Sigmoid colon (tissue), 7 donors: ENCODE measurements around the gene MSN. TPM values are rescaled to one million over a fixed set of nuclear protein-coding genes. Genes with fewer than 3 reads are reported as not detected.
A peak's percentile ranks its signal among the peaks of the same experiment; 100 is the strongest.

Experiments
- DNase-seq: peaks from one replicate; pipeline ENCODE4 v3.0.0-alpha.2; 2019
- H3K27ac ChIP-seq, 4 donors: fragments of 200-600 bp; sonication (generic); one replicate each; pipeline ENCODE4 v1.5.1; 2016 to 2019; ENCODE audit warnings: mild to moderate bottlenecking in 1 of 4
- H3K27me3 ChIP-seq, 3 donors: fragments of 200-600 bp; sonication (generic); one replicate each; pipeline ENCODE4 v1.5.1; 2019; ENCODE audit warnings: mild to moderate bottlenecking in 1 of 3
- H3K36me3 ChIP-seq, 4 donors: fragments of 200-600 bp; sonication (generic); one replicate each; pipeline ENCODE4 v1.5.1; 2016 to 2019
- H3K4me1 ChIP-seq, 4 donors: fragments of 200-600 bp; sonication (generic); one replicate each; pipeline ENCODE4 v1.5.1; 2017 to 2019
- H3K4me3 ChIP-seq, 4 donors: fragments of 200-600 bp; sonication (generic); one replicate each; pipeline ENCODE4 v1.5.1; 2017 to 2019; ENCODE audit warnings: mild to moderate bottlenecking in 2 of 4, moderate library complexity in 1 of 4
- H3K9me3 ChIP-seq, 4 donors: fragments of 200-600 bp in 3 of 4; sonication (generic) in 3 of 4; one replicate each; pipeline versions ENCODE4 v1.5.1 to v1.6.1; 2013 to 2019
- CTCF ChIP-seq, 4 experiments: fragments of 450-650 bp in 3 of 4; fragments of 200-600 bp in 1 of 4; IDR thresholded peaks; one replicate each; pipeline ENCODE4 v1.5.1; 2016 to 2019; ENCODE audit warnings: antibody characterized with exemption in 4 of 4, mild to moderate bottlenecking in 3 of 4, moderate library complexity in 2 of 4
- EP300 ChIP-seq, 4 donors: sonication (generic); formaldehyde crosslinking; IDR thresholded peaks; one replicate each; pipeline ENCODE4 v1.6.1; 2017; ENCODE audit warnings: antibody characterized with exemption in 4 of 4
- POLR2A ChIP-seq, 2 donors: fragments of 450-650 bp; IDR thresholded peaks; one replicate each; pipeline ENCODE4 v1.6.1; 2016; ENCODE audit warnings: antibody characterized with exemption in 2 of 2, mild to moderate bottlenecking in 2 of 2, moderate library complexity in 2 of 2
- POLR2AphosphoS5 ChIP-seq, 4 donors: sonication (generic); formaldehyde crosslinking; IDR thresholded peaks; one replicate each; pipeline ENCODE4 v1.6.1; 2017; ENCODE audit warnings: antibody characterized with exemption in 4 of 4
- WGBS, 2 donors: extraction: QIAGEN DNeasy Blood & Tissue Kit; methylation state at CpG; one replicate each; pipeline ENCODE4 v1.1.7; 2013; 5-methylcytosine and 5-hydroxymethylcytosine counted together
- intact Hi-C: fragments of 100-400 bp; cut with DNase I; formaldehyde crosslinking; loops from one replicate; pipeline ENCODE4 v1.15.1; 2023
- polyA plus RNA-seq, 3 donors: library from polyadenylated mRNA; stranded (reverse); fragments of 200-250 nt; gene quantifications; one replicate each; pipeline ENCODE4 v1.2.3, GENCODE V29; 2013
- total RNA-seq, 4 donors: library from RNA; depleted of rRNA; stranded (reverse); fragments of >200 nt; gene quantifications; one replicate each; pipeline ENCODE4 v1.1.0, GENCODE V29; 2016
- donor health status: healthy with polysubstance abuse.
- donor health status: Bipolar disorder and iron deficiency.
- donor health status: healthy.

MSN gene
- total and polyA plus RNA-seq, 7 donors: 23.6 to 152 (median 136) TPM

- H3K36me3 ChIP-seq: no peaks in the 10 kb centered on the region
- peak overlapping the region in 2 of 4 donors; percentile 11 to 13 for H3K4me3 ChIP-seq
- 41% methylated on average over 3 of the region's 3 CpGs for WGBS, 2 donors
- H3K27me3 ChIP-seq: no peaks in the 10 kb centered on the region
- no peak for TF ChIP-seq POLR2AphosphoS5 (IDR thresholded peaks at IDR 0.05)
- no peak for TF ChIP-seq EP300 (IDR thresholded peaks at IDR 0.05)
- TF ChIP-seq POLR2A (IDR thresholded peaks at IDR 0.05): no peak
- TF ChIP-seq CTCF (IDR thresholded peaks at IDR 0.05): no peak
- H3K9me3 ChIP-seq: no peaks in the 10 kb centered on the region
- peak overlapping the region; percentile 71 to 96 (median 94) for H3K27ac ChIP-seq
- intact Hi-C loops: no loop called here
- DNase-seq: no peak
- peaks cover 0 to 63% (median 42%) of the 10 kb centered on the region in 4 donors for H3K4me1 ChIP-seq
Measured at GRCh38 chrX:65671286-65671685, 3.8 kb downstream of the MSN start.

GRCh38 chrX:65671966-65672365 lies 4.5 kb downstream of the MSN start:
- Histone ChIP-seq H3K4me1 (peaks cover 0 to 70% (median 47%) of the 10 kb centered on the region in 4 donors), H3K4me3 (peak overlapping the region in 1 of 4 donors; percentile 11), H3K27ac (peak overlapping the region; percentile 71 to 96 (median 94)), H3K27me3 (no peaks in the 10 kb centered on the region), H3K36me3 (no peaks in the 10 kb centered on the region), H3K9me3 (no peaks in the 10 kb centered on the region)
- no peak for DNase-seq
- 65 to 81% methylated on average over 1 of the region's 1 CpG for WGBS, 2 donors
- intact Hi-C loops: no loop called here
- no peak for TF ChIP-seq CTCF (IDR thresholded peaks at IDR 0.05)
- TF ChIP-seq POLR2A (IDR thresholded peaks at IDR 0.05): no peak
- TF ChIP-seq POLR2AphosphoS5 (IDR thresholded peaks at IDR 0.05): no peak
- TF ChIP-seq EP300 (IDR thresholded peaks at IDR 0.05): no peak

- Histone ChIP-seq H3K27me3 (no peaks in the 10 kb centered on the region), H3K27ac (peak overlapping the region; percentile 69 to 96 (median 82)), H3K4me3 (peak overlapping the region in 1 of 4 donors; percentile 5), H3K4me1 (peaks cover 0 to 85% (median 58%) of the 10 kb centered on the region in 4 donors), H3K9me3 (no peaks in the 10 kb centered on the region), H3K36me3 (no peaks in the 10 kb centered on the region)
- DNase-seq: no peak
- intact Hi-C loops: no loop called here
- 52 to 80% methylated on average over 2 of the region's 2 CpGs for WGBS, 2 donors
- TF ChIP-seq CTCF (IDR thresholded peaks at IDR 0.05) (no peak), POLR2AphosphoS5 (IDR thresholded peaks at IDR 0.05) (no peak), EP300 (IDR thresholded peaks at IDR 0.05) (no peak), POLR2A (IDR thresholded peaks at IDR 0.05) (no peak)
Measured at GRCh38 chrX:65673857-65674203, 6.4 kb downstream of the MSN start.

GRCh38 chrX:65674204-65674893 lies 6.9 kb downstream of the MSN start:
- no peak for DNase-seq
- H3K36me3 ChIP-seq: no peaks in the 10 kb centered on the region
- WGBS, 2 donors: 53 to 69% methylated on average over 6 of the region's 6 CpGs
- peak overlapping the region; percentile 69 to 96 (median 82) for H3K27ac ChIP-seq
- no peak overlapping the region for H3K4me3 ChIP-seq
- peaks cover 0 to 87% (median 59%) of the 10 kb centered on the region in 4 donors for H3K4me1 ChIP-seq
- intact Hi-C loops: no loop called here
- TF ChIP-seq EP300 (IDR thresholded peaks at IDR 0.05): no peak
- TF ChIP-seq POLR2A (IDR thresholded peaks at IDR 0.05): no peak
- no peak for TF ChIP-seq POLR2AphosphoS5 (IDR thresholded peaks at IDR 0.05)
- no peak for TF ChIP-seq CTCF (IDR thresholded peaks at IDR 0.05)
- no peaks in the 10 kb centered on the region for H3K9me3 ChIP-seq
- H3K27me3 ChIP-seq: no peaks in the 10 kb centered on the region
